CD4-positive, alpha-beta T cell treated with Interleukin-4 for 1 hour (primary cell): ENCODE data around the gene SUPT3H.
"Not testable (repeated sequence)": the region's sequence is repeated elsewhere in the genome, so short reads cannot be mapped to it uniquely, and the experiment has no call there.

Experiments
- DNase-seq, 2 donors: peaks; one replicate each; pipeline ENCODE4 v3.0.0-alpha.2; 2020 to 2022

SUPT3H gene

DNA sequence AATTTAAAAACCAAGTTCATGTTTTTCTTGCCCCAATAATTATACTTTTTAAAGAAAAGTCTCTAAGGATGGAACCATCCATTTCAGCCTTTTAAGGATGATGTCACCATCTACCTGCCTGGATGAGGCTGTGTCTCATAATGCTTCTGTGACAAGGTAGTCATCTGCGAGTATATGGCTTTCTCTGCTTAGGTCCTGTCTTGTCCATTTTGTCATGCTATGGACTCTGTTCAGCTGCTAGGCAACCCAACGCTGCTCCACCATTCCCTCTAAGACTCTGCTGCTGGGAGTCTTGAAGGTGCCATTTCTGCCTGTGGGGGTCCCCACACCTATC lies 509.4 kb downstream of the SUPT3H start:
- DNase-seq: no peak

DNA sequence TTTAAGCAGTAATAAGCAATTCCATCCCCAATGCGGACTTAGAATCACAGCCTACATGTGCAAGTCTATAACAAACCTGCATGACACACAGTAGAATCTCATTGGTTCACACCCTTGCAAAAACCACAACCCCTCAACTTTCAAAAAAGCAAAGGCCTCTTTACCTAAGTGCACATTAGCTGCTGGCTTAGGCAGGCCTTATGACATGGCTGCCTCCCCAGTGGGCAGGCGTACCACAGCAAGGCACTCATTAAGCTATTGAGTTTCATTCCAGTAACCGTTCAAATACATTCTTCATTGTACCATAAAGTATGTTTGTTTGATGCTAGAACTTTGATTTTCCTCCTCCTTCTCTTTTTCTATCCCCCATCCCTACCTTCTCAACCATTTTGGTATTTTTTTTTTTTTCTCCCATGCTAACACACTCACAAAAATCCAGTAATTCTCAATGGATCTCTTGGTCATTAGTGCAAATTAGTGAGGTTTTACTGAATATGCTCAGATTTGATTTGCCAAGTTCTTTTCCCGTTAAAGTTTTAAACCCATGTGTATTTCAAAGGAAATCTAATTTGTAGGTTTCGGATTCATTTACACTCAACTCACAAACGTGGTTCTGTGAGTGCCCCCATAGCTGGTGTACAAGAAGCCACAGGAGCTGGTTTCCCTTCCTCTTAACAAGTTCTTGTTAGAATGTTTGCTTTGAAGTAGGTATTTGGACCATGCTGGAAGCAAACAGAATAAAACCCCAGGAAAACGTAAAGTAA lies 510.0 kb downstream of the SUPT3H start:
- DNase-seq: no peak

DNA sequence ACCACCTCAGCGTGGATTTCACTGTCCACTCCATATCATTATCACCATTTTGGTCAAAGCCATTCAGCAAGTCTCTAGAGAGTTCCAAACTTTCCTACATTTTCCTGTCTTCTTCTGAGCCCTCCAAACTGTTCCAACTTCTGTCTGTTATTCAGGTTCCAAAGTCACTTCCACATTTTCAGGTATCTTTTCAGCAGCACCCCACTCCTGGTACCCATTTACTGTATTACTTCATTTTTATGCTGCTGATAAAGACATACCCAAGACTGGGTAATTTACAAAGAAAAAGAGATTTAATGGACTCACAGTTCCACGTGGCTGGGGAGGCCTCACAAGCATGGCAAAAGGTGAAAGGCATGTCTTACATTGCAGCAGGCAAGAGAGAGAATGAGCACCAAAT lies 512.5 kb downstream of the SUPT3H start:
- not testable (repeated sequence) for DNase-seq

DNA sequence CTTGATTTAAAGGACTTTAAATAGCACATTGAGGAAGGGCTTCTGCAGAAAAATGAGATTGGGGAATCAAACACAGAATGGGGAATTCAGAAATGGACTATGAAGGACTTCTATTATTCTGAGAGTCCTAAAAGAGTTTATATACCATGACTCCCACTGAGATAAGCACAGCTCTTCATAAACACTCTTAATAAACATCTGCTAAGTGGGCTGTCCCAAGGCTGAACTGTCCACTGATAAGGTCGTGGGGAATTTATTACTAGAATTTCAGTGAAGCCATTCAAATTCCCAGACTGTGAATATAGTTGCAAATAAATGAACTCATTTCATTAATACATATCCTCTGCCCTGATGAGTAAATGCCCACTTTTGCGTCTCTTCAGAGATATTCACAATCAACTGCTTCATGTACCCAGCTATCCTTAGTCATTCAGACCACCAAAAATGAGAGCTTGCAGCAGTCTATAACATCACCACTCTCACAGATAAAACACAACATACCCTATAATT lies 517.8 kb downstream of the SUPT3H start:
- no peak for DNase-seq

DNA sequence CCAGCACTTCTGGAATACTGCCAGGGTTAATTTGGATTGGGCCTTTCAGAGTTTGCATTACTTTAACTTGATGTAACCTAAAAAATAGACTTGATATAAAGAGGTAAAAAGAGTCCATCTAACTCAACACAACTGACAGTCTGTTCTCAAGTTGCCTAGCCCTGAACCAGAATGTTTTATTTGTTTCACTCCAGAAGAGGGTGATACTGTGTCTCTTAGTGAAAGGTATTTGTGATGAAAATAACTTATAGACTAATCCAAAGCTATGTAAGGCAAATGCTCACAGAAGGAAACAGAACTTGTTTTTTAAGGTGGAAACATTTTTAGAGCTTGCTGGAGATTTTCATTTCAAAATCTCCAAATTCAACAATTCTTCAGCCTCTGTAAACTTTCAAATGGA lies 518.7 kb downstream of the SUPT3H start:
- DNase-seq: peak in 1 of 2 donors; percentile 38

DNA sequence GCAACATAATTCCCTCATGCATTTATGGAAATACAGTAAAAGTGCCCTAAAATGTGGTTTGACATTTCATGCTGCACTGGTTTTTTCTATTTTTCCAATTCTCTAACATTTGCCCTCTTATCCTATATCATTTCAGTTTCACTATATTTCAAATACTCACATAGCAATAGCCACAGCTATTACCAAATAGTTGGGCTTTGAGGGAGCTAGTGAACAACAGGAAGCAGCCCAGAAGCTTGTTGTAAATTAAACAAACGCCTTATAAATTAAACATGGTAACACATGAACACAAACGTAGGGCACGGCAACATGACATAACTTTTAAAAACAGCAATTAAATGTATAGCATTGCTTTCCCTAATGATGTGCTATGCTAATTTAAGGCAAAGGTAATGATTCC lies 521.3 kb downstream of the SUPT3H start:
- no peak for DNase-seq

DNA sequence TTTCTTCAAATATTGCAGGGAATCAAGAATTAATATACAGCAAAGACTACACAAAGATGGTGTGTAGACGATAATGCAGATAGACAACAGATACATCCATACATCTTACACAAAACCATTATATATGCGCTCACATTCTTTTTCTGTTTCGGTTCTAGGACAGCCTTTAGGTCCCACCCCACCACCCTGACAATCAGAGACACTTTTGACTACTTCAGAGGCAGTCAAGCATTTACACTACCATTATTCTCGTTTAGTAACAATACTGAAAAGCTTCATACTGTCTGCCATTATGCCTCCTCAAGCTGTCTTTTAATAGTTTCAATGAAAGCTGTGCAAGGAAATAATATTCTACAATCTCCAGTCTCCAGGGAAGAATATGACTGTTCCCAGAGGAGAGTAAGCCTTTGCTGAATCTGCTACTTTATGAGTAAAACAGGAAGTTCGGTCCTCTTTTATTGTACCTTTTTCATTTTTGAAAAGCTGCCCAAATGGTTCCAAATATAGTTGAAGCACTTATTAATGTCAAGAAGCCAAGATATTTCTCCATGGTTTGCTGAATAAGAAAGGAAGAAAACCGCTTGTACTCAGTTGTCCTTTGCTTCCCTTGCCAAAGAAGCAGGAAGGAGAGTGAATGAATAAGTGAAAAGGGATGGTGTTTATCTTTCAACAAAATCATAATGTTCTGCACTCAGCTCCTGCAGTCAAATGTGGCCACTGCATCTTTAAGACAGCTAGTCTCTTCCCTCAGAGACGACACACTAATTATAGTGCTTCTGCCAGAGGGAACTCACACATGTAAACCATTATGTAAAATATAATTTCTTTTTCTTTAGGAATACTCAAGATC lies 521.9 kb downstream of the SUPT3H start:
- no peak for DNase-seq

DNA sequence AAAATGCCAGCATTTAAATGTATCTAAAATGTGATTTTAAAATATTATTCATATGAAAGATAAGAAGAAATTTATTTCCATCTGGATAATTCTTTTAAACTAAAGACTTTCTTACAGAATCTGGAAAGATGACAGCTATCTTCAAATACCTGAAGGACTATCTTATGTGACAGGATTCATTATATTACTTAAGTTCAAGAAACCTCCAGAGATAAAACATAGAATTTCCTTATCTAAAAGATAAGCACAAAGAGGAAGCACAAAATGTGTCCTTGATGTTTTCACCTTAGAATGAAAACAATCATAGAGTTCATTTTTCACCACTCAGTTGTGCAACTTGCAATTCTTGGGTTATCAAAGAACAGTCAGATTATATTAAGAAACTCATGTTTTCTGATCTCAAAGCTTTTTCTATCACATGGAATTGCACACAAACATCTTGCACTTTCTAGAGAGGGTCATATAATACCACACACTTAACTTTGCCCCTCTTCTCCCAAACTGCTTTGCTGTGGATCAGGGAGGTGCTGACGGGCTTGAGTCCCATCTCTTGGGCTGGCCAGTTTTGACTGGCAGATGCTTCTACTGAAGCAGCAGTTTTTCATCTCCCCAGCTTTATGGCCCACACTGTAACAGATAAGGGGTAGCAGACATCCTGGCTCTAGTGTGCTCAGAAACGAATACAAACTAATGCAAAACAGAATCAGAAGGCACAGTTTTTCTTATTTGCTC lies 522.9 kb downstream of the SUPT3H start:
- DNase-seq: no peak

DNA sequence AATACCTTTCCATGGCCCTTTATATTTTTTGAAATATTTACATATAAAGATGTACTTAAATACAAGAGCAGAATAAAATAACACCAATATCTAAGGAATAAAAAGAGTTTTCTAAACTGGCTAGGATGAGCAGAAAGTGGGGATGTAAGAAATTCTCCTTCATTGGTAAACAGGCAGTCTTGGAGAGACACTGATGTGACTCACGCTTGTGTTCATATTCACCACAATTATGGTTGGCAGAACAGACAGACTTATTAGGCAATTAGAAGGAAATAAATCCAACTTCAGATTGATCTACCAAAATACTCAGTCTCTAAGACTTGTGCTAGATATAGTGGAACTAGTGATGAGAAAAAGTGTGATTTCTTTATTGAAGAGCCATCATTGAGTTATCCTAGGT lies 526.6 kb downstream of the SUPT3H start:
- no peak for DNase-seq

DNA sequence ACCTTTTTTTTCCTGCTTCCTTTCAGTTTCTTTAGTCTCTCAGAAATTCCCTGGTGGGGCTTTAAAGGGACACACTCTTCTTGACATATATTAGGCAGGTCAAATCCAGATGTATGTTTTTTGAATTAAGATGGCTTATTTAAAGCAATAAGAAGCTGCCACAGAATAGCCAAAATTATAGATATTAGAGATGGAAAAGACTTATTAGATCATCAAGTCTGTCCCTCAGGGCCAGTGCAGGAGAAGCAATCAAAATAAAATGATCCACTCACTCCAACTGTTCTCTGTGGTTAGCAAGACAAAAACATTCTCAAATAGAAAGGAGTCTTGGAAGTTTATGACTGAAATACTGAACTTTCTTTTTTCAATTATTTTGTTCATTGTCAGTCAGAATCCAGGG lies 527.4 kb downstream of the SUPT3H start:
- DNase-seq: no peak

DNA sequence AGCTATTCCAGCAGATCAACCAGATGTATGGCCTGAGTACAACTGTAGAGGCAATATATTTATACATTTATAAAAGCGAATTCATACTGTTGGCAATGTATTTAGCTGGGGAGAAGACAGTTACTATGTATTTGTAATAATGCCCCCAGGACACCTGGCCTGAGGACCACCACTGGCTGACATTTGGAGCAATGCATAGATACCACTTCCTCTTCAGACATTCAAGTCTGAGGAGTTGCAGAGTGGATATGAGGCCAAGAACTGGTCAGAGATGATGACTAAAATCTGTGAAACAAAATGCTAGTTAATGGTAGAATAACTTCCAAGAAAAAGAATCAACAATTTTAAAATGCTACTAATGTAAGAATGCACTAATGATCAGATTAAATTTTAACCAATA lies 527.9 kb downstream of the SUPT3H start:
- no peak for DNase-seq

DNA sequence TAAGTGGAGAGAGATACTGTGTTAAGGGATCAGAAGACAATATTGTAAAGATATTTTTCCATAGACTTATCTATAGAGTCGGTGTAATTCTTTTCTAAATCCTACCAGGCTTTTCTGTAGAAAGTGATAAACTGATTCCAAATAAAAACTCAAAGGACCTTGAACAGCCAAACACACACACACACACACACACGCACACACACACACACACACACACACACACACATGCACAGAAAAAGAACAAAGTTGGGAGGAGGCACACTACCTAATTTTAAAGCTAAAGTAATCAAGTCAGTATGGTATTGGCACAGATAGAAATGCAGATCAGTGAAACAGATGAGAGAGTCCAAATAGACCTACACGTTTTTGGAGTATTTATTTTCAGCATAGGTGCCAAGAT lies 534.0 kb downstream of the SUPT3H start:
- DNase-seq: no peak

DNA sequence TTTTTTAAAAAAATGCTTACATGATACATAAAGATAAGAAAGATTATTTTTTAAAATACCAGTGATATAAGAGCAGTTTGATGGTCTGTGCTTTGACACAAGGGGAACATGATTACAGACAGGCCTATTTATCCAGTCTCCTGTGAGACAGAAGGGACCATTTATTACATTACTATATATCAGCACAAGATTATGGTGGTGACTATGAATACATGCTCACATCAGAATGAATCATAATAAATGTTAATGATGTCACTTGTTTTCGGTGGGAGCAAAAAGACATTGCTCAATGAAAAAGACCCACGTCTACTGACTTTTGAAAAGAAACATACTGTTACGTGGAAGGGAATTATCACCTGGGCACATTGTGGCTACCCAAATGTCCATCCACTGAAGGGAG lies 535.1 kb downstream of the SUPT3H start:
- DNase-seq: no peak

DNA sequence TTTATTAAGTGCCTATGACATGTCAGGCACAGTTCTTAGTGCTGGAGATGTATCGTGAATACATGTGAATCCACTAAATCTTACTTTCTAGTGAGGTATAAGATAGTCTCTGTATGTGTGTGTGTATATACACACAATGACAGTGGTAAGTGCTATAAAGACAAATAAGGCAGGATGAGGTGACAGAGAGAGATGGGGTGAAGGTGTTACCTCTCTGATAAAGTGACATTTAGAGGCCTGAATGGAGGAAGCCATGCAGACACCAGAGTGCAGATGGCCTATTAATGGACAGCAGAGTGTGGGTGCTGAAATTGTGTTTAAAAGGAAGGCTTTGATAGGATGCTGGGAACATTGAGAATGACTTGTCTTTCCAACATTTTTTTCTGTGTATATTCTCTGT lies 535.9 kb downstream of the SUPT3H start:
- DNase-seq: no peak

DNA sequence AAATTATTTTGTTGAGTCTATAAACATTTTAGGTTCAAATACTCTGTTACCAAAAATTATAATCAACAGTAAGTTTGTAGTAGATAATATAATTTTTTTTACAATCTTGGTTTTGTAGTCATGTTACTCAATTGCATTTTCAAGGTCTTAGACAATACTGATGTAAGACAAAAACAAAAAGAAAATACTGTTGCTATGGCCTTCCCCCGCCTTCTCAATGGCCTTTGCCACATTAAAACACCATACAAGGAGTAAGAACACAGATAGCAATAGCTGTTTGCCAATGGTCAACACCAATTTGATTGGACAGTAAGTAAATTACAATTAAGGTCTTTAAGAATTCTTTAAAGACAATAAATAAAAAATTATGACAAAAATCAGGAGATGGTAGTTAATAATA lies 540.0 kb downstream of the SUPT3H start:
- no peak for DNase-seq

DNA sequence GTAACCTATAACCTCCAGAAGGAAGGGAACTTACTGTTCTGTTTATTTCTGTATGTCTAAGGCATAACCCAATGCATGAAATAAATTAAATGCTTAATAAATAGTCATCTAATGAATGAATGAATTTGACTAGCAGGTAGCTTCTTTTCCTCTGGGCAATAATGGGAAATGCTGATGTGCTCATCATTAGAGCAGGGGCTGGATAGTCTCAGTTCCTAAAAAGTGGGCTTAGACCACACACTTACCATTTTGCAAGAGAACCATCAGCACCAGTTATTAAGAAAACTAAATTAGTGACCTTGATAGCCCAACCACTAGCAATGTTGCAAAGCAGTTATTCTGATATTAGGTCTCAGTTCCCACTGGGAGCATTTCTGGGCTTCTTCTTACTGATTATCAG lies 540.5 kb downstream of the SUPT3H start:
- no peak for DNase-seq

DNA sequence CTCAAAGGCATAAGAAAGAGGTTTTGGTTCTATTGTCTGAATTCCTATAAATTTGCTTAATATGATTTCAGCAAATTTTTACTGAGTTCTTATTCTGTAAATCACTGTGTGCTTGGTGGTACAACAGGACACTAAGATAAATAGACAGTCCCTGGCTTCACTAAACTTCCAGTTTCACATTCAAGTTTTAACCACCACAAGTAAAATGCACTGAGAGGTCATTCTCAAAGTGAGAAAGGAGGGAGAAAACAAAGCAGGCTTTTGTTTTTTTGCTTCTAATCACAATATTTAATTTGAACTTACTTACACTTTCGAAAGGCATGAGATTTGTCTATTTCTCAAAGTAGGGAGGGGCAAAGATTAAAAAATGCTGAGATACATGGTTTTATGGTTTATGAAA lies 544.5 kb downstream of the SUPT3H start:
- no peak for DNase-seq

DNA sequence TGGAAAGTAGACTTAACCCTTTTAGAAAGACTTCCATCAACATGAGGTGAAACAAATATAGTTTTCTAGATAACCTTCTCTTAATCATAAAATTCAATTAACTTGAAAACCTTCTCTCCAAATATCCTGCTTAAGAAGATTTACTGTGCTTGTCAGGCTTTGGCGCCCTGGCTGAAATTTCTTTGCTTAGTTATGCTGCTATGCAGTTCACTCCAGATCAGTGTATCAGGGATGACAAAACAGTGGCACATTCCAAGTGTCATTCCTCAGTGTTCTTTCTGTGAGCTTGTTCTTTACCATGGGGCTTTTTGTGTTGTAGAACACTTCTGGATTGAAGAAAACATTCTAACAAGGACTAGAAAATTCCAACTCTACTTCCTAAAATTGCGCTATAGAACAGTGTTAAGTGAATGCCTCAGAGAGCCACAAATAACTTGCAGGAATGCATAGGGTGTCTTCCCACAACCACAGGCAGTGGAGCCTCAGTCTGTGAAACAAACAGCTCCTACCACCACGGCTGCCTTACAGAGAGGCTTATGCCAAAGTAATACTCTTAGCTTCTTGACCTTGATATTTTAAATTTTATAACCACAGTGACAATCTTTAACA lies 546.6 kb downstream of the SUPT3H start:
- DNase-seq: no peak

DNA sequence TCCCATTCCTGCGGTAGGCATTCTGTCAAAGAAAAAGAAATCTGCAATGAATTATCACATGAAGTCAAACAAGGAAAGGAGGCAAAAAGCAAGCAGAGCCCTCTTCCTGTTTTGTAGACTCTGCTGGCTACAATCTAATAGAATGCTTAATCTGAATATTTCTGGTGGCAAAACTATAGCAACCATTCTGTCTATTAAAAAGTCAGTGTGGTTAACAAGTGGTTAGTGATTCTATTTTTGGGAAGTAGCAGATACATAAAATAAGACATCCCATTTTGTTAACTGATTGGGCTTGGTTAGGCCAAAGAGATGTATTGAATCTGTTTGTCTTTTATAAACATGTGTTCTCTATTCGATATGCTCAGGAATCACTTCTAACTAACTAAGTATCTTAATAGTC lies 547.9 kb downstream of the SUPT3H start:
- DNase-seq: peak in 1 of 2 donors; percentile 24

DNA sequence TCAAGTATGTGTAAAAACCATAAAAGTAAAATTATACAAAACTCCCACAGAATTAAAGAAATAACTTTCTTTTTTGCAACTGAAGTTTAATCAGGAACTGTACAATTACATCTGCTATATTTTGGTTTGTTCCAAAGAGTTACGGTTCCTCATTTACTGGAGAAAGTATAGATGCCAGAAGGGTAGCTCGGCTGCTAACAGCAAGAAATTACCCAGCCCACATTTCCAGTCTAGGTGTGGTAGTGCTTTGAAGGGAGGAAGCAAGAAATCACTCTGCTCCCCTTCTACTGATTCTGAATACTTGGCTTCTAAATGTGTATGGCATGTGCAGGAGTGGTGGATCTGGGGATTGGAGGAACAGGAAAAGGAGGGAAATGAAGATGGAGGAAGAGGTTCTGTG lies 549.0 kb downstream of the SUPT3H start:
- no peak for DNase-seq

DNA sequence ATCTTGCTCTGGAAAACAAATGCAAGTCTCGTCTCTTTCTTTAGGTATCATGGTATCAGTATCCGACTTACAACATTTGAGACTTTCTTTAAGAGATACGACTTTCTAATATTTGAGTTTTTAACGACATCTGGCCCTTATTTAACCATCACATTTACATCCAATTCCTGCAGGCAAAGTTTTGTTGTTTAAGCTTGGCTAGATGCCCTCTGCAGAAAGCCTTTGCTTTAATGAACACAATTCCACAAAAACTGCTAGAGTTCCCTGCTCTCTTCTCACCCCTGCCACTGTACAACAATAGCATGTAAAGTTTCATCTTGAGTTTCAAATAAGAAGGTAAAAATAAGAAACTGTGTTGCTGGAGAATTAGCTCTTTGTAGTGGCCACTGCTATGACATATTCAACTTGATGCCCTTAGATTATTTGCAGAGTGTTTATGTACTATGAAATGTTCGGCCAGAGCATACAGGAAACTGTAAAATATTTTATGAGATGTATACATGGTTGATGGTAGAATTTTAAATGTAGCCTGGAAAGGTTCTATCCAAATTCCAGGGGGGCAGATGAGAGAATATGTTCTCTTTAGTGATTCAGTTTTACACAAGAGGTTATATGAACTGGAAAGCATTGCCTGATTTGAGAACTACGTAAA lies 551.6 kb downstream of the SUPT3H start:
- DNase-seq: no peak

DNA sequence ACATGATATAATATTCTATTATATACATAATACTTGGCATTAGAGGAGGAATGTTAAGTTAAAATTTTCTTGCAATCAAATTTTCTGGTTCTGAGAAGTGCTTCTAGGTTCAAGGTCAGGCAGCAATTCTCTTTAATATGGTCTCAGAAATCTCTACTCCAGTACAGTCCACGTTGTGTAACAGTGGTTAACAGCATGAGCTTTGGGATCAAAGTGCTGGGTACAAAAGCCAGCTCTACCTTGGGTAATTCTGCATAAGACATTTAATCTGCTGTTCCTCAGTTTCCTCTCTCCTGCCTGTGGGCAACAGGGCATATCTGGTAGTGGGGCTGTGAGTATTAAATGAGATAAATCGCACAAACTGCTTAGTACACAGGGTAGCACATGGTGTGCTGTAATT lies 552.5 kb downstream of the SUPT3H start:
- DNase-seq: no peak

DNA sequence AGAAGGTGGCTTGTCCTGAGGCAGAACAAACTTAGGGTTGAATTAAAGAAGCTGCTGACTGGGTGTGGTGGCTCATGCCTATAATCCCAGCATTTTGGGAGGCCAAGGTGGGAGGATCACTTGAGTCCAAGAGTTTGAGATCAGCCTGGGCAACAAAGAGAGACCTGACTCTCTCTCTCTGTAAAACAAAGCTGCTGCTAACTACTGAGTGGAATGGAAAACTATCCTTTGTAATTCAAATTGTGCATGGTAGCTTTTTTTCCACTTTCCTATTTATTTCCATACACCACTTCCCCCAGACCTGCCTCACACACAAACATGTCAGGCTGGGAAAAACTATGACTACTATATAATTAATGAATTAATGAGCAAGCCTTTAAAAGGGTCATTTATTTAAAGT lies 553.2 kb downstream of the SUPT3H start:
- no peak for DNase-seq
